H1 (cell line): Measurements from ENCODE around the gene DIAPH2. TPM values are rescaled to one million over a fixed set of nuclear protein-coding genes. Genes with fewer than 3 reads are reported as not detected.

Experiments
- POLR2AphosphoS5 ChIP-seq: IDR thresholded peaks from 2 replicates; pipeline ENCODE4 v1.6.1; 2011; ENCODE audit warnings: low read depth, low read length
- polyA plus RNA-seq, 7 experiments: library from polyadenylated mRNA; depleted of rRNA in 3 of 7; stranded (reverse) in 5 of 7; unstranded in 2 of 7; fragments of >200 nt in 5 of 7; fragments of 200-250 nt in 2 of 7; gene quantifications; 1 replicate in 5 of 7; 2 replicates in 1 of 7; 4 replicates in 1 of 7; pipeline versions ENCODE4 v1.2.1 to v1.2.3, GENCODE V29; 2011 to 2013; ENCODE audit warnings: missing spikeins in 2 of 7, mixed read lengths in 2 of 7
- total RNA-seq: library from RNA; stranded (reverse); fragmentation: NEBNext Ultra II Directional; extraction: Animal tissue kit (Norgen Biotek cat#: 25700); gene quantifications from 2 replicates; pipeline ENCODE4 v1.2.1, GENCODE V29; 2021

Gene DIAPH2
- total and polyA plus RNA-seq, 2 of the 8 experiments (the other 6 are each of a cell fraction or from before 2014, with no cell fraction given), result 4.4 to 24.3 TPM

- no peak for TF ChIP-seq POLR2AphosphoS5
Measured at GRCh38 chrX:97119474-97120109, 434.9 kb downstream of the DIAPH2 start (continued).
